Thyroid gland (tissue), 4 donors: ENCODE data around the gene FAM83C. TPM values are rescaled to one million over a fixed set of nuclear protein-coding genes. Genes with fewer than 3 reads are reported as not detected.

ENCODE experiments used
- DNase-seq, 2 donors: peaks; one replicate each; pipeline ENCODE4 v3.0.0-alpha.2; 2019
- H3K27ac ChIP-seq, 3 donors: fragments of 200-600 bp; sonication (generic); 1 replicate in 2 of 3; 2 replicates in 1 of 3; pipeline ENCODE4 v1.5.1; 2016 to 2019; ENCODE audit warnings: mild to moderate bottlenecking in 1 of 3, moderate library complexity in 1 of 3
- H3K27me3 ChIP-seq: fragments of 200-600 bp; sonication (generic); one replicate; pipeline ENCODE4 v1.5.1; 2019
- H3K36me3 ChIP-seq, 2 donors: fragments of 200-600 bp; sonication (generic); one replicate each; pipeline ENCODE4 v1.5.1; 2016 to 2019
- H3K4me1 ChIP-seq, 2 donors: fragments of 200-600 bp; sonication (generic); one replicate each; pipeline ENCODE4 v1.5.1; 2017 to 2019
- H3K4me3 ChIP-seq, 3 donors: fragments of 200-600 bp; sonication (generic); replicated peaks in 1 of 3; 1 replicate in 2 of 3; 2 replicates in 1 of 3; pipeline ENCODE4 v1.5.1; 2016; ENCODE audit warnings: mild to moderate bottlenecking in 1 of 3
- H3K9me3 ChIP-seq: fragments of 200-600 bp; sonication (generic); one replicate; pipeline ENCODE4 v1.5.1; 2017
- CTCF ChIP-seq, 6 experiments: fragments of 200-600 bp in 3 of 6; fragments of 450-650 bp in 3 of 6; sonication (generic) in 3 of 6; IDR thresholded peaks; one replicate each; pipeline ENCODE4 v1.5.1; 2016 to 2019; ENCODE audit warnings: antibody characterized with exemption in 6 of 6, mild to moderate bottlenecking in 2 of 6, inconsistent platforms in 1 of 6, moderate library complexity in 1 of 6
- POLR2A ChIP-seq, 2 donors: fragments of 450-650 bp; IDR thresholded peaks; one replicate each; pipeline ENCODE4 v1.6.1; 2017; ENCODE audit warnings: antibody characterized with exemption in 2 of 2, mild to moderate bottlenecking in 2 of 2, moderate library complexity in 1 of 2
- WGBS, 2 donors: methylation state at CpG; one replicate each; pipeline ENCODE4 v1.1.5; 2017; 5-methylcytosine and 5-hydroxymethylcytosine counted together
- intact Hi-C: fragments of 100-400 bp; cut with DNase I; formaldehyde crosslinking; loops from one replicate; pipeline ENCODE4 v1.15.1; 2023
- total RNA-seq, 4 donors: library from RNA; depleted of rRNA; stranded (reverse); fragments of >200 nt; gene quantifications; one replicate each; pipeline ENCODE4 v1.2.3, GENCODE V29; 2016

The FAM83C gene
- total RNA-seq, 4 donors from 2014 or later: not detected

- peak; percentile 69 to 80 for DNase-seq
- Histone ChIP-seq H3K9me3 (no peaks in the 10 kb centered on the region), H3K4me1 (peaks cover 8 to 14% of the 10 kb centered on the region in 2 donors), H3K27ac (peak within 1 kb of the TSS; percentile 19 to 68 (median 62)), H3K36me3 (peaks cover 10 to 14% of the 10 kb centered on the region in 2 donors), H3K27me3 (no peaks in the 10 kb centered on the region), H3K4me3 (peak within 1 kb of the TSS; percentile 58 to 86 (median 78))
- WGBS, 2 donors: 2 to 3% methylated on average over 17 to 33 of the region's 61 CpGs
- intact Hi-C loops: no loop called here
- TF ChIP-seq CTCF (IDR thresholded peaks at IDR 0.05) (no peak), POLR2A (IDR thresholded peaks at IDR 0.05) (peak in 1 of 2 donors; percentile 33)
Measured at GRCh38 chr20:35284267-35284991, 7.8 kb downstream of the FAM83C start, which contains the start of gene EIF6. Gene EIF6, minus strand, starts transcription at chr20:35284772. Its CDS starts 285 bp downstream, at chr20:35284487.

- peak overlapping the region; percentile 58 to 86 (median 78) for H3K4me3 ChIP-seq
- peaks cover 8 to 14% of the 10 kb centered on the region in 2 donors for H3K4me1 ChIP-seq
- no peaks in the 10 kb centered on the region for H3K9me3 ChIP-seq
- no peak for TF ChIP-seq POLR2A (IDR thresholded peaks at IDR 0.05)
- TF ChIP-seq CTCF (IDR thresholded peaks at IDR 0.05): no peak
- peak overlapping the region in 2 of 3 donors; percentile 19 to 68 for H3K27ac ChIP-seq
- H3K36me3 ChIP-seq: peaks cover 16 to 22% of the 10 kb centered on the region in 2 donors
- H3K27me3 ChIP-seq: no peaks in the 10 kb centered on the region
- no peak for DNase-seq
- 26 to 38% methylated on average over 13 to 24 of the region's 24 CpGs for WGBS, 2 donors
- intact Hi-C loops: no loop called here
Measured at GRCh38 chr20:35283441-35284266, 8.6 kb downstream of the FAM83C start.

GRCh38 chr20:35281506-35282101 lies 10.6 kb downstream of the FAM83C start:
- no peak overlapping the region for H3K27ac ChIP-seq
- DNase-seq: no peak
- no peaks in the 10 kb centered on the region for H3K27me3 ChIP-seq
- H3K36me3 ChIP-seq: peaks cover 16 to 22% of the 10 kb centered on the region in 2 donors
- intact Hi-C loops: no loop called here
- no peak overlapping the region for H3K4me3 ChIP-seq
- H3K4me1 ChIP-seq: peaks cover 17 to 21% of the 10 kb centered on the region in 2 donors
- WGBS, 2 donors: 96% methylated on average over 10 of the region's 10 CpGs
- no peaks in the 10 kb centered on the region for H3K9me3 ChIP-seq
- TF ChIP-seq POLR2A (IDR thresholded peaks at IDR 0.05) (no peak), CTCF (IDR thresholded peaks at IDR 0.05) (no peak)

DNA sequence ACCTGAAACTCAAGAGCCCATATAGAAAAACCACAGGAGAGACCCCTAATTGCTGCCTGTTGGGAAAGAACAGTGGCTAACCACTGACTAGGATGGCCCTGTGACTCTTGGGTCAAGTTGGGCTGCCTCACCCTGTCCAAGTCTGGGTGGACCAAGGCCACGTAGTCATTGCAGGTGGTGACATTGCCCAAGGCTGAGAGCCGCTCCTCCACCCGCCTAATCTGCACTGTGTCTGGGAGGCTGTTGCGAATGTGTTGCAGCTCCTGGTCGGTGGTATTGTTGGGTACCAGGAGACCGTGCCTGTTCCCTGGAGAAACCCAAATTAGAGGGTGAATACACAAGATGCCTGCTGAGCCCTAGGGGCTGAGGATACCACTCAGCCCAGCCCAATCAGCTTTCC lies 11.7 kb downstream of the FAM83C start:
- Histone ChIP-seq H3K9me3 (no peaks in the 10 kb centered on the region), H3K4me1 (peaks cover 20 to 25% of the 10 kb centered on the region in 2 donors), H3K36me3 (peaks cover 16 to 22% of the 10 kb centered on the region in 2 donors), H3K27ac (no peak overlapping the region), H3K4me3 (no peak overlapping the region), H3K27me3 (no peaks in the 10 kb centered on the region)
- intact Hi-C loops: no loop called here
- DNase-seq: no peak
- WGBS, 2 donors: 83 to 87% methylated on average over 5 to 6 of the region's 6 CpGs
- TF ChIP-seq CTCF (IDR thresholded peaks at IDR 0.05) (no peak), POLR2A (IDR thresholded peaks at IDR 0.05) (no peak)
